ENCODE measurements around the gene RFX1. TPM values are rescaled to one million over a fixed set of nuclear protein-coding genes. Genes with fewer than 3 reads are reported as not detected.

The RFX1 gene
- total and polyA plus RNA-seq, 4 donors = 1.8 to 5.6 (median 3.5) TPM

GRCh38 chr19:13931391-13932148 lies 74.5 kb downstream of the RFX1 start:
- no peak overlapping the region for H3K9ac ChIP-seq (ENCODE audit: low read depth in 1 of 2, low read length in 2 of 2)
- H3K27me3 ChIP-seq (ENCODE audit: control insufficient read depth in 4 of 4, insufficient read depth in 4 of 4, low read length in 3 of 4) = peaks cover 0 to 4% (median under 1%) of the 10 kb centered on the region in 4 donors
- H3K9me3 ChIP-seq (ENCODE audit: control insufficient read depth in 4 of 4, low read length in 3 of 4) = no peaks in the 10 kb centered on the region
- WGBS = 93% methylated on average over 30 of the region's 30 CpGs
- no peak overlapping the region for H3K27ac ChIP-seq (ENCODE audit: low read depth in 1 of 2, low read length in 2 of 2)
- peaks cover 5 to 15% (median 11%) of the 10 kb centered on the region in 4 donors for H3K36me3 ChIP-seq (ENCODE audit: control insufficient read depth in 4 of 4, insufficient read depth in 3 of 4, low read depth in 1 of 4, low read length in 3 of 4)
- no peak for TF ChIP-seq MAX (IDR thresholded peaks at IDR 0.05)
- TF ChIP-seq HNF4A (conservative IDR thresholded peaks at IDR 0.05) = no peak
- no peak for TF ChIP-seq FOXA1 (IDR thresholded peaks at IDR 0.05)
- TF ChIP-seq RAD21 (IDR thresholded peaks at IDR 0.05) = no peak
- TF ChIP-seq EGR1 (IDR thresholded peaks at IDR 0.05; ENCODE audit: low read depth in 2 of 2) = no peak
- no peak for TF ChIP-seq CTCF (IDR thresholded peaks at IDR 0.05; ENCODE audit: low read depth, low read length, missing input control)
- TF ChIP-seq ZBTB33 (IDR thresholded peaks at IDR 0.05) = no peak
- no peak for TF ChIP-seq RXRA (IDR thresholded peaks at IDR 0.05)
- TF ChIP-seq FOXA2 (IDR thresholded peaks at IDR 0.05) = no peak
- TF ChIP-seq GABPA (IDR thresholded peaks at IDR 0.05 in 1 of 2, conservative IDR thresholded peaks at IDR 0.05 in 1 of 2) = no peak
- no peak for TF ChIP-seq JUND (IDR thresholded peaks at IDR 0.05)
- no peak for TF ChIP-seq REST (IDR thresholded peaks at IDR 0.05)
- TF ChIP-seq SP1 (IDR thresholded peaks at IDR 0.05) = no peak
- no peak for TF ChIP-seq NR2F2 (IDR thresholded peaks at IDR 0.05)
- TF ChIP-seq HNF4G (IDR thresholded peaks at IDR 0.05) = no peak
- no peak for TF ChIP-seq TAF1 (conservative IDR thresholded peaks at IDR 0.05)
- no peak for TF ChIP-seq YY1 (IDR thresholded peaks at IDR 0.05)
- TF ChIP-seq ATF3 (IDR thresholded peaks at IDR 0.05) = no peak
- H3K4me3 ChIP-seq (ENCODE audit: low read depth in 1 of 3, low read length in 3 of 3) = no peak overlapping the region
- no peak for DNase-seq (ENCODE audit: low spot score)
- H3K4me1 ChIP-seq (ENCODE audit: control insufficient read depth in 4 of 4, insufficient read depth in 4 of 4, low read length in 3 of 4) = no peaks in the 10 kb centered on the region

Measured in liver (tissue), 9 donors.